Camera-type eye (tissue), 1 donor: Measurements from ENCODE around the gene INCA1. TPM values are rescaled to one million over a fixed set of nuclear protein-coding genes. Genes with fewer than 3 reads are reported as not detected.

Experiments
- total RNA-seq: library from RNA; depleted of rRNA; stranded (reverse); fragments of >200 nt; gene quantifications from one replicate; pipeline ENCODE4 v1.2.3, GENCODE V29; 2014

INCA1 gene
- 1.3 TPM for total RNA-seq

DNA sequence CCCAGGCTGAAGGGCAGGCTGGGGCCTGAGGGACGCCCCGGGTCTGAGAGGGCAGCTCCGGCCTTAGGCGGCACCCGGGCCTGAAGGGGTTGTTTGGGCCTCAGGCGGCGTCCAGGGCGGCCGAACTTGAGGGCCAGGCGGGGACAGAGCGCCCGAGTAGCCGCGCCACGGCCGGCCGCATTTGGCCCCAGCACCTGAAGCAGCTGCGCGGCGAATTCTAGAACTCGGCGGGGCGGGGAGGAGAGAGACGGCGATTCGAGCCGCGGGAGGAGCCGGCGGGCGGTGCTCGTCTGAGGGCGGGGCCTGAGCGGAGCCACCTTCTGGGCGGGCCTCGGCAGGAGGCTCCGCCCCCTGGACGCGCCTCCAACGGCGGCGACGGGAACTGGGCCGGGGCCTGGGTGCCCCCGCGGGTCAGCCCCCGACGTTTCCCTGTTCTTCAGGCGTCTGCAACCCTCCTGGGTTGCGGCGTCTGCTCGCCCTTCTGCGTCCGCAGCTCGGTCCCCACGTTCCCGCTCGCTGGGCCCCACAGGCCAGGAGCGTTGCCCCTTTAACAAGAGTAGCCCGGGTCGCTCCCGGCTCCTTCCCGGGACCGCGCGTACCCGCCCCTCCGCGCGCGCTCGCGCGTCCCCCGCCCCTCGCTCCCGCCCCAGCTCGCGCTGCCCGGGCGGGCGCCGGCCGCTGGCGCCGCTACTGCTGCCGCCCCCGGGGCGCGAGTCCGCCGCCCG is at the start of gene INCA1, which contains the start of gene KIF1C:
Gene INCA1 (minus strand): TSS at position 221 of the 725 bp plus-strand sequence. CDS start 3,085 bp downstream, outside the sequence.
Gene KIF1C (plus strand): TSS at position 649 of the 725 bp plus-strand sequence. CDS start 2,297 bp downstream, outside the sequence.

GRCh38 chr17:5035315-5035714 is 38.0 kb upstream of the INCA1 start, which contains the start of gene SLC52A1:
Gene SLC52A1, minus strand, starts transcription at chr17:5035426. Its CDS starts 820 bp downstream, at chr17:5034606.

DNA sequence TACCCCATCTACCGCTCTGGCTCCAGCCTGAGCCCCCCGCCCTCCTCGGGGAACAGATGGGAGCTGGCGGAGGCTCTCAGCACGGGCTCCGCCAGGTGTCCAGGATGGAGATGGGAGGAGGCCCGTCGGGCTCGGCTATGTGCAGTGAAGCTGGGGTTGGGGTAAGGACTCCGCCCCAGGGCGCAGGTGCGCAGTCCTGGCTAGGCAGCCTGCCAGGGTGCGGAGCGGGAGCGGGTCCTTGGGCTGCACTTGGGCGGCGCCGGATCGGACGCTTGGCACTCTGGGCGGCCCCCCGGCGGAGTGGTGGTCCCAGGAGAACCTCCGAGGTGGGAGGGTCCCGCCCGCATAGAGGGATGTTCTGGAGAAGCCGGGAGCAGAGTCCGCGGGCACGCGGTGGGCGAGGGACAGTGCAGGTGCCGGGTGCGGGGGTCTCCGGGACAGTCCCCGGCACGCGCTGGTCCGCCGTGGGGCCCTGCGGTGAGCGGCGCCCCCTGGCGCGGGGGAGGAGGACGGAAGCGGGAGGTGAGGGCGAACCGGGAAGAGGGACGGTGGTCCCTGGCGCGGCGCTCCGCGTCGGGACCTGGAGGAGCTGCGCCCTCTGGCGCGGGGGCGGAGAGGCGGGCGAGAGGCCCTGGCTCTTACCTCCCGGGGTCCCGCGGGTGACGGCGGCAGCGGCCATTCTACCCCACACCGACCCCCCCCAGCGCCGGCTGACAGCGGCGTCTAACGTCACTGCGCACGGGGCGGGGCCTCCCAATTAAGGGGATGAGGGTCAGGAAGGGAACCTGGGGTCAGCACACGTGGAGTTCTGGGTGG is 10.2 kb downstream of the INCA1 start, which contains the start of gene CAMTA2:
Gene CAMTA2 (minus strand): TSS at position 725 of the 816 bp plus-strand sequence. CDS start 1,453 bp downstream, outside the sequence.

DNA sequence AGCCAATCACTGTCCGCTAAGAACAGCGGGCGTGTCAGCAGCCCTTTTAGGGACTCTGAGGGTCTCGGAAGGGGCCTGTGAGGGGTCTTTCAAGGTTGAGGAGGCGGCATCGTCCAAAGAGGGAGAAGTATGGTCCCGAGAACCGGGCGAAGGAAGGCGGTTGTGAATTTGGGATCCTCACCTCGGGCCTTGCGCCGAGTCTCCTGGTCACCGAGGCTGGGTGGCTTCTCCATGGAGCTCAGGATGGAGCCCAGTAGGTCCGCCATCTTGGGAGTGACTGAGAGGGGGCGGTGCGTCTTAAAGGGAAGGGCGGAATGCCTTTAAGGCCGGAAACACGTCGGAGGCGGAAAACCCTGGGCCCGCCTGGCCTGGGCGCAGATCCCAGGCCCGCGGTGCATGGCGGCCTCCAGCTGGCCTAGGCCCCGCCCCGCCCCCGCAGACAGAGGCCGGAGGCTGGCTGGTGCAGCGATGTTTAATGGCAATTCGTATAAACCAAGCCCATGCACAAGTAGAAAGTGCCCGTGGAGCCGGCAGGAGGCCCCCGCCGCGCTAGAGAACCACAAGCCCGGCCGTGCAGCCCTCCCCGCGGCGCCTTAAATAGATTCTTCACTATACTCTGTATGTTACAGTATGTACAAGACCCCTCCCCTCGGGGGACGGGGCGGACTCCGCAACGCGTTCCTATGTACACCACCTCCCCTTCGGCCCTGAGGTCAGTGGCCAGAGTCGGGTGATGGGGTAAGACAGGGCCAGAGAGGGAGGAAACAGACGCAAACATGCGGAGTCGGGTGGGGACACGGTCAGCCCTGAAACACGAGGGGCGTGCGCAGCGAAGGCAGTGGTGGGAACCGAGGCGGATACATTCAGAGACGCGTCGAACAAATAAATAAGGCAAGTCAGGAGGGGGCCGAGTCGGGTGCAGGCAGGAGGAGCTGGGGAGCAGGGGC is 29.5 kb downstream of the INCA1 start, which contains the start of gene SPAG7:
Gene SPAG7 (minus strand): TSS at position 279 of the 947 bp plus-strand sequence. CDS start 13 bp downstream, at position 266.

DNA sequence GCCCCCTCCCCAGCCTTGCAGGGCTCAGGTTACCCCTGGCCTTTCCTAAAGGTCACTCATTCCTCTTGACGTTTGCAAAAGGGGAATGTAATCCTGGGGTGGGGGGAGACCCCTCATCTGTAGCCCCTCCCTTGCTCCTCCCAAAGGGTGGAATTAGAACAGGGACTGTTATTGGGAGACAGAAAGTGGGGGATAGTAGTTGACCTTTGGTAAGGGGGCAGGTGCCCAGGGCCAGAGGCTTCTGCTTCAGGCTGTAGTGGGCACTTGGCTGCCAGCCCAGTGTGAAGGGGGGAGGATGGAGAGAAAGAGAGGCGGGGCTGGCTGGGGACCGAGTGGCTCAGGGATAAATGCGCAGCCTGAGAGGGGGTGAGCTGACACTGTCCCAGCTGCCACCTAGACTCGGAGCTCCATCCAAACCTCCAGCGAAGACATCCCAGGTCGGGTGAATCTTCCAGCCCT is 46.5 kb downstream of the INCA1 start, which contains the start of gene ENO3:
Gene ENO3 (plus strand): TSS at position 374 of the 459 bp plus-strand sequence. CDS start 711 bp downstream, outside the sequence.

GRCh38 chr17:4948166-4948930 is 49.0 kb downstream of the INCA1 start, which contains the start of gene PFN1:
Gene PFN1, minus strand, starts transcription at chr17:4948530. Its CDS starts 136 bp downstream, at chr17:4948394.

GRCh38 chr17:4939796-4940554 is 57.3 kb downstream of the INCA1 start, which contains the start of the genes RNF167 and SLC25A11:
Gene RNF167, plus strand, starts transcription at chr17:4940268. Its CDS starts 642 bp downstream, at chr17:4940910.
Gene SLC25A11, minus strand, starts transcription at chr17:4940046. Its CDS starts 136 bp downstream, at chr17:4939910.

Other genes with a start within 250 kb of the INCA1 start
- not detected for gene TM4SF5, start 225.6 kb downstream of the INCA1 start, total RNA-seq
- gene VMO1, start 211.2 kb downstream of the INCA1 start, total RNA-seq = 2.3 TPM
- not detected for gene GLTPD2, start 208.6 kb downstream of the INCA1 start, total RNA-seq
- gene PSMB6, start 201.4 kb downstream of the INCA1 start, total RNA-seq = 76.9 TPM
- gene PLD2, start 190.4 kb downstream of the INCA1 start, total RNA-seq = 24.4 TPM
- 76.7 TPM for gene MINK1, start 164.2 kb downstream of the INCA1 start, total RNA-seq
- 9.5 TPM for gene C17orf107, start 98.0 kb downstream of the INCA1 start, total RNA-seq
- gene CHRNE, start 94.4 kb downstream of the INCA1 start, total RNA-seq = 0.44 TPM
- 0.22 TPM for gene GP1BA, start 65.2 kb downstream of the INCA1 start, total RNA-seq
- gene SLC25A11, start 57.5 kb downstream of the INCA1 start, total RNA-seq = 51.3 TPM
- 35.5 TPM for gene RNF167, start 57.3 kb downstream of the INCA1 start, total RNA-seq
- gene PFN1, start 49.0 kb downstream of the INCA1 start, total RNA-seq = 177 TPM
- gene ENO3, start 46.4 kb downstream of the INCA1 start, total RNA-seq = 174 TPM
- gene SPAG7, start 29.7 kb downstream of the INCA1 start, total RNA-seq = 42.4 TPM
- 13.4 TPM for gene CAMTA2, start 9.8 kb downstream of the INCA1 start, total RNA-seq
- gene KIF1C, start 428 bp upstream of the INCA1 start, total RNA-seq = 32.3 TPM
- not detected for gene SLC52A1, start 37.9 kb upstream of the INCA1 start, total RNA-seq
- 11.7 TPM for gene ZFP3, start 80.9 kb upstream of the INCA1 start, total RNA-seq
- 11.9 TPM for gene ZNF232, start 114.4 kb upstream of the INCA1 start, total RNA-seq
- 0.82 TPM for gene USP6, start 118.5 kb upstream of the INCA1 start, total RNA-seq
- 50.6 TPM for gene ZNF594, start 194.3 kb upstream of the INCA1 start, total RNA-seq
- 0.77 TPM for gene SCIMP, start 237.3 kb upstream of the INCA1 start, total RNA-seq